Thyroid gland (tissue), 4 donors: ENCODE results near the gene SEC24D.

Experiments
- POLR2A ChIP-seq, 2 donors: fragments of 450-650 bp; IDR thresholded peaks; one replicate each; pipeline ENCODE4 v1.6.1; 2017; ENCODE audit warnings: antibody characterized with exemption in 2 of 2, mild to moderate bottlenecking in 2 of 2, moderate library complexity in 1 of 2
- TF ChIP-seq, protein P1 (sequence below), 6 experiments: fragments of 200-600 bp in 3 of 6; fragments of 450-650 bp in 3 of 6; sonication (generic) in 3 of 6; IDR thresholded peaks; one replicate each; pipeline ENCODE4 v1.5.1; 2016 to 2019; ENCODE audit warnings: antibody characterized with exemption in 6 of 6, mild to moderate bottlenecking in 2 of 6, inconsistent platforms in 1 of 6, moderate library complexity in 1 of 6

GRCh38 chr4:118752551-118752950 is 83.4 kb downstream of the SEC24D start:
- no peak for TF ChIP-seq POLR2A (IDR thresholded peaks at IDR 0.05)
- TF ChIP-seq, protein P1, sequence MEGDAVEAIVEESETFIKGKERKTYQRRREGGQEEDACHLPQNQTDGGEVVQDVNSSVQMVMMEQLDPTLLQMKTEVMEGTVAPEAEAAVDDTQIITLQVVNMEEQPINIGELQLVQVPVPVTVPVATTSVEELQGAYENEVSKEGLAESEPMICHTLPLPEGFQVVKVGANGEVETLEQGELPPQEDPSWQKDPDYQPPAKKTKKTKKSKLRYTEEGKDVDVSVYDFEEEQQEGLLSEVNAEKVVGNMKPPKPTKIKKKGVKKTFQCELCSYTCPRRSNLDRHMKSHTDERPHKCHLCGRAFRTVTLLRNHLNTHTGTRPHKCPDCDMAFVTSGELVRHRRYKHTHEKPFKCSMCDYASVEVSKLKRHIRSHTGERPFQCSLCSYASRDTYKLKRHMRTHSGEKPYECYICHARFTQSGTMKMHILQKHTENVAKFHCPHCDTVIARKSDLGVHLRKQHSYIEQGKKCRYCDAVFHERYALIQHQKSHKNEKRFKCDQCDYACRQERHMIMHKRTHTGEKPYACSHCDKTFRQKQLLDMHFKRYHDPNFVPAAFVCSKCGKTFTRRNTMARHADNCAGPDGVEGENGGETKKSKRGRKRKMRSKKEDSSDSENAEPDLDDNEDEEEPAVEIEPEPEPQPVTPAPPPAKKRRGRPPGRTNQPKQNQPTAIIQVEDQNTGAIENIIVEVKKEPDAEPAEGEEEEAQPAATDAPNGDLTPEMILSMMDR (IDR thresholded peaks at IDR 0.05), result no peak
